GM12872 (cell line): ENCODE measurements around the gene PSMD3.

Experiments used
- CTCF ChIP-seq: IDR thresholded peaks from 3 replicates; pipeline ENCODE4 v1.5.1; 2011; ENCODE audit warnings: low read depth, mild to moderate bottlenecking, low read length, moderate library complexity; ENCODE audit not compliant: insufficient read depth

PSMD3 gene

GRCh38 chr17:39963829-39964228 lies 16.8 kb upstream of the PSMD3 start:
- no peak for TF ChIP-seq CTCF

- TF ChIP-seq CTCF = no peak
Measured at GRCh38 chr17:39965017-39965699, 15.4 kb upstream of the PSMD3 start.

- TF ChIP-seq CTCF = no peak
Measured at GRCh38 chr17:39966771-39967170, 13.8 kb upstream of the PSMD3 start.

GRCh38 chr17:39968761-39969160 lies 11.8 kb upstream of the PSMD3 start:
- TF ChIP-seq CTCF = no peak

- TF ChIP-seq CTCF = no peak
Measured at GRCh38 chr17:39969375-39969774, 11.2 kb upstream of the PSMD3 start.

GRCh38 chr17:39970157-39970692 lies 10.4 kb upstream of the PSMD3 start:
- TF ChIP-seq CTCF = no peak

- TF ChIP-seq CTCF = no peak
Measured at GRCh38 chr17:39971076-39971603, 9.5 kb upstream of the PSMD3 start.
